HG03342 (cell line): ENCODE results near the gene SNAPC2.

Source experiments
- ATAC-seq: cut with Tn5 transposase; IDR thresholded peaks from one replicate; pipeline ENCODE4 v1.9.1; 2021; ENCODE audit warnings: mild to moderate bottlenecking, moderate library complexity; ENCODE audit not compliant: unreplicated experiment

SNAPC2 gene

GRCh38 chr19:7963566-7963965, 43.4 kb downstream of the SNAPC2 start:
- no peak for ATAC-seq

GRCh38 chr19:7965259-7965841, 45.2 kb downstream of the SNAPC2 start:
- no peak for ATAC-seq

- ATAC-seq: no peak
Measured at GRCh38 chr19:7965921-7966665, 46.0 kb downstream of the SNAPC2 start.

- no peak for ATAC-seq
Measured at GRCh38 chr19:7968008-7968795, 48.1 kb downstream of the SNAPC2 start.

- ATAC-seq: no peak
Measured at GRCh38 chr19:7968796-7969554, 48.8 kb downstream of the SNAPC2 start.

GRCh38 chr19:7969555-7969939, 49.4 kb downstream of the SNAPC2 start:
- ATAC-seq: no peak

GRCh38 chr19:7970716-7971448, 50.7 kb downstream of the SNAPC2 start:
- ATAC-seq: no peak

- ATAC-seq: no peak
Measured at GRCh38 chr19:7971553-7972520, 51.7 kb downstream of the SNAPC2 start.
